Measurements from ENCODE around the gene OTUD5.

Gene OTUD5

DNA sequence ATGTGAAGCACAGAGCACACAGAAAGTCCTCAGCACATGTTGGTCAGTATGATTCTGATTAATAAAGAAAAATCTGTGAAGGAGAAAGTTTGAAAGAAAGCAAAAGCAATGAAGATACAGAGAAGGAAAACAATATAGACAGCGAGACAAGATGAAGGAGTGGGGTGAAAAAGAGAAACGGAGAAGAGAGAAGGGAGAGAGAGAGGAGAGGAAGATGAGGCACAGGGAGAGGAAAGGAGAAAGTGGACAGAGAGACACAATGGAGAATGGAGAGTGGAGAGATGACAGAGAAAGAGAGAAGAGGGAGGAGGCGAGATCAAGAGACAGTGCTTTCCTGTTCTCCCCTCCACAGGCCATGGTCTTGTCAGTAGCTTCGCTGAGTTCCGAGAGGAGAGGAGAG is 18.1 kb upstream of the OTUD5 start:
- TF ChIP-seq EZH2 (IDR thresholded peaks at IDR 0.05; ENCODE audit: borderline replicate concordance, low read length), result no peak
- TF ChIP-seq, protein P1, sequence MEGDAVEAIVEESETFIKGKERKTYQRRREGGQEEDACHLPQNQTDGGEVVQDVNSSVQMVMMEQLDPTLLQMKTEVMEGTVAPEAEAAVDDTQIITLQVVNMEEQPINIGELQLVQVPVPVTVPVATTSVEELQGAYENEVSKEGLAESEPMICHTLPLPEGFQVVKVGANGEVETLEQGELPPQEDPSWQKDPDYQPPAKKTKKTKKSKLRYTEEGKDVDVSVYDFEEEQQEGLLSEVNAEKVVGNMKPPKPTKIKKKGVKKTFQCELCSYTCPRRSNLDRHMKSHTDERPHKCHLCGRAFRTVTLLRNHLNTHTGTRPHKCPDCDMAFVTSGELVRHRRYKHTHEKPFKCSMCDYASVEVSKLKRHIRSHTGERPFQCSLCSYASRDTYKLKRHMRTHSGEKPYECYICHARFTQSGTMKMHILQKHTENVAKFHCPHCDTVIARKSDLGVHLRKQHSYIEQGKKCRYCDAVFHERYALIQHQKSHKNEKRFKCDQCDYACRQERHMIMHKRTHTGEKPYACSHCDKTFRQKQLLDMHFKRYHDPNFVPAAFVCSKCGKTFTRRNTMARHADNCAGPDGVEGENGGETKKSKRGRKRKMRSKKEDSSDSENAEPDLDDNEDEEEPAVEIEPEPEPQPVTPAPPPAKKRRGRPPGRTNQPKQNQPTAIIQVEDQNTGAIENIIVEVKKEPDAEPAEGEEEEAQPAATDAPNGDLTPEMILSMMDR (IDR thresholded peaks at IDR 0.05; ENCODE audit: low read length), result no peak
- H3K79me2 ChIP-seq (ENCODE audit: insufficient read depth, low read length), result no peaks in the 10 kb centered on the region
- no peaks in the 10 kb centered on the region for H3K9me3 ChIP-seq (ENCODE audit: low read length)
- H3K4me2 ChIP-seq (ENCODE audit: low read length), result no peak overlapping the region
- no peaks in the 10 kb centered on the region for H3K9me2 ChIP-seq (ENCODE audit: low read depth, low read length)
- H3K27ac ChIP-seq (ENCODE audit: low read depth, low read length, poor library complexity, severe bottlenecking), result no peak overlapping the region
- H3K27me3 ChIP-seq (ENCODE audit: insufficient read depth, low read length), result no peaks in the 10 kb centered on the region
- no peaks in the 10 kb centered on the region for H3F3A ChIP-seq (ENCODE audit: insufficient read depth, low read length)
- peaks cover 24% of the 10 kb centered on the region for H3K36me3 ChIP-seq (ENCODE audit: insufficient read depth, low read length)
- peaks cover 4% of the 10 kb centered on the region for H3K4me1 ChIP-seq (ENCODE audit: insufficient read depth, low read length, severe bottlenecking)
- H4K20me1 ChIP-seq (ENCODE audit: insufficient read depth, low read length), result no peaks in the 10 kb centered on the region
- H2AFZ ChIP-seq (ENCODE audit: low read length), result no peak overlapping the region
- no peak overlapping the region for H3K9ac ChIP-seq (ENCODE audit: low read length)
- H3K4me3 ChIP-seq (ENCODE audit: low read depth, low read length, poor library complexity, severe bottlenecking), result no peak overlapping the region

- Histone ChIP-seq H3K79me2 (ENCODE audit: insufficient read depth, low read length) (no peaks in the 10 kb centered on the region), H3F3A (ENCODE audit: insufficient read depth, low read length) (no peaks in the 10 kb centered on the region), H3K27ac (ENCODE audit: low read depth, low read length, poor library complexity, severe bottlenecking) (no peak overlapping the region), H3K4me2 (ENCODE audit: low read length) (no peak overlapping the region), H3K4me3 (ENCODE audit: low read depth, low read length, poor library complexity, severe bottlenecking) (no peak overlapping the region), H3K36me3 (ENCODE audit: insufficient read depth, low read length) (peaks cover 24% of the 10 kb centered on the region), H3K4me1 (ENCODE audit: insufficient read depth, low read length, severe bottlenecking) (peaks cover 4% of the 10 kb centered on the region), H3K27me3 (ENCODE audit: insufficient read depth, low read length) (no peaks in the 10 kb centered on the region), H4K20me1 (ENCODE audit: insufficient read depth, low read length) (no peaks in the 10 kb centered on the region), H3K9ac (ENCODE audit: low read length) (no peak overlapping the region), H3K9me2 (ENCODE audit: low read depth, low read length) (no peaks in the 10 kb centered on the region), H2AFZ (ENCODE audit: low read length) (no peak overlapping the region), H3K9me3 (ENCODE audit: low read length) (no peaks in the 10 kb centered on the region)
- TF ChIP-seq EZH2 (IDR thresholded peaks at IDR 0.05; ENCODE audit: borderline replicate concordance, low read length), result no peak
- TF ChIP-seq, protein P1 (IDR thresholded peaks at IDR 0.05; ENCODE audit: low read length), result no peak
These were observed 17.6 kb upstream of the OTUD5 start for GRCh38 chrX:48975041-48975440.

- Histone ChIP-seq H3K4me1 (ENCODE audit: insufficient read depth, low read length, severe bottlenecking) (peaks cover 4% of the 10 kb centered on the region), H3K9me2 (ENCODE audit: low read depth, low read length) (no peaks in the 10 kb centered on the region), H3K27me3 (ENCODE audit: insufficient read depth, low read length) (no peaks in the 10 kb centered on the region), H3K4me2 (ENCODE audit: low read length) (no peak overlapping the region), H3F3A (ENCODE audit: insufficient read depth, low read length) (no peaks in the 10 kb centered on the region), H2AFZ (ENCODE audit: low read length) (no peak overlapping the region), H4K20me1 (ENCODE audit: insufficient read depth, low read length) (no peaks in the 10 kb centered on the region), H3K9ac (ENCODE audit: low read length) (no peak overlapping the region), H3K27ac (ENCODE audit: low read depth, low read length, poor library complexity, severe bottlenecking) (no peak overlapping the region), H3K4me3 (ENCODE audit: low read depth, low read length, poor library complexity, severe bottlenecking) (no peak overlapping the region), H3K9me3 (ENCODE audit: low read length) (no peaks in the 10 kb centered on the region), H3K79me2 (ENCODE audit: insufficient read depth, low read length) (no peaks in the 10 kb centered on the region), H3K36me3 (ENCODE audit: insufficient read depth, low read length) (peaks cover 24% of the 10 kb centered on the region)
- no peak for TF ChIP-seq EZH2 (IDR thresholded peaks at IDR 0.05; ENCODE audit: borderline replicate concordance, low read length)
- TF ChIP-seq, protein P1 (IDR thresholded peaks at IDR 0.05; ENCODE audit: low read length), result no peak
These were observed 17.2 kb upstream of the OTUD5 start for GRCh38 chrX:48974574-48974973.
